ENCODE results near the gene NIBAN1. TPM values are rescaled to one million over a fixed set of nuclear protein-coding genes. Genes with fewer than 3 reads are reported as not detected.
A peak's percentile ranks its signal among the peaks of the same experiment; 100 is the strongest.

The NIBAN1 gene
- total RNA-seq, 1 donor from 2014 or later = 74.6 TPM

DNA sequence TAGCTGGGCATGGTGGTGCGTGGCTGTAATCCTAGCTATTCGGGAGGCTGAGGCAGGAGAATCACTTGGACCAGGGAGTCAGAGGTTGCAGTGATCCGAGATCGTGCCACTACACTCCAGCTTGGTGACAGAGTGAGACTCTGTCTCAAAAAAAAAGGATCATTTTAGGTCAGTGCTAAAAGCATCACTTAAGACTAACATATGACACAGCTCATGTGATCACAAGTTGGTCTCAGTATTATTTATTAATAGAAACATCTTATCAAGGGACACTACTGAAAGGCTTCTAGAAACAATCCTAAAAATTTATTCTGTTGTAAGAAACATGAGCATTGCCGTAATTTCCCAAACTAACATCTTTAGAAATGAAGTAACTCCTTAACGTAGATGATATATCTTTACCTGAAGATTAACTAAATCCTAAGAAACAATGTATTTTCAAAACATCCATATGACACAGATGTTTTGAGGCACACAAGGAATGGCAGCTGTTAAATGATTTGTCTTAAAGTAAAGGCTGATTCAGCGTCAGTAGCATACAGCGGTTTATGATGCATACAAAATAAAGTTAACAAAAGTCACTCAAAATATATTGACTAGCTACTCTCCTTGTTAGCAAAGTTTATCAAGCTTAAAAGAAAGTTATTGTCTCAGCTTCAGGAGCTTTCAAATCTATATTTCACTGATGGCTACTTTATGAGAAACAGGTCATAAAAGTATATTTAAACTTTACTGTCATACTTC, 2.6 kb downstream of the NIBAN1 start:
- no peak for DNase-seq (ENCODE audit: low spot score in 2 of 2)
- intact Hi-C loops (cut with DNase I) = loop anchor here (2.0 to 5.0 kb wide), 4 partner anchors 25 to 1406 kb away; partner anchors contain the start of genes ODR4 and TPR
- H3K4me3 ChIP-seq = peak overlapping the region; percentile 78 to 100
- H3K9me3 ChIP-seq = no peaks in the 10 kb centered on the region
- H3K27me3 ChIP-seq = no peaks in the 10 kb centered on the region
- H3K27ac ChIP-seq = peak overlapping the region; percentile 91 to 99
- no peaks in the 10 kb centered on the region for H3K36me3 ChIP-seq
- peaks cover 0 to 20% of the 10 kb centered on the region in 2 donors for H3K4me1 ChIP-seq
- TF ChIP-seq, protein P1, sequence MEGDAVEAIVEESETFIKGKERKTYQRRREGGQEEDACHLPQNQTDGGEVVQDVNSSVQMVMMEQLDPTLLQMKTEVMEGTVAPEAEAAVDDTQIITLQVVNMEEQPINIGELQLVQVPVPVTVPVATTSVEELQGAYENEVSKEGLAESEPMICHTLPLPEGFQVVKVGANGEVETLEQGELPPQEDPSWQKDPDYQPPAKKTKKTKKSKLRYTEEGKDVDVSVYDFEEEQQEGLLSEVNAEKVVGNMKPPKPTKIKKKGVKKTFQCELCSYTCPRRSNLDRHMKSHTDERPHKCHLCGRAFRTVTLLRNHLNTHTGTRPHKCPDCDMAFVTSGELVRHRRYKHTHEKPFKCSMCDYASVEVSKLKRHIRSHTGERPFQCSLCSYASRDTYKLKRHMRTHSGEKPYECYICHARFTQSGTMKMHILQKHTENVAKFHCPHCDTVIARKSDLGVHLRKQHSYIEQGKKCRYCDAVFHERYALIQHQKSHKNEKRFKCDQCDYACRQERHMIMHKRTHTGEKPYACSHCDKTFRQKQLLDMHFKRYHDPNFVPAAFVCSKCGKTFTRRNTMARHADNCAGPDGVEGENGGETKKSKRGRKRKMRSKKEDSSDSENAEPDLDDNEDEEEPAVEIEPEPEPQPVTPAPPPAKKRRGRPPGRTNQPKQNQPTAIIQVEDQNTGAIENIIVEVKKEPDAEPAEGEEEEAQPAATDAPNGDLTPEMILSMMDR (IDR thresholded peaks at IDR 0.05) = no peak

DNA sequence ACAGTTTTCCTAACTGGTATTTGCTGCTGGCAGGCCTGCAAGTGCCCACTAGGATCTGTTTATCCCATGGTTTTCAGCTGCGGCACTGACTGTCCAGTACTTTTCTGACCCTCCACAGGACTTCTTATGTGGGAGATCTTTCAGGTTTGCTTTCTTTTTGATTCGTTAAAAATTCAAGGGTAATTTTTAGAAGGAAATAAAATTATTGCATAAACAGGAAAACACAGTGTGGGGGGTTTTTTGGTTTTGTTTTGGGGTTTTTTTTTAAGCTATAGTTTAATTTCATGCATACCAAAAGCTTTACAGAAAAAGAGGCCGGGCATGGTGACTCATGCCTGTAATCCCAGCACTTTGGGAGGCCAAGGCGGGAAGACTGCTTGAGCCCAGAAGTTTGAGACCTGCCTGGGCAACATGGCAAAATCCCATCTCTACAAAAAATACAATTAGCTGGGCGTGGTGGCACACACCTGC, 3.6 kb downstream of the NIBAN1 start:
- intact Hi-C loops (cut with DNase I) = loop anchor here (2.0 to 5.0 kb wide), 3 partner anchors 24 to 1407 kb away; partner anchors contain the start of genes ODR4 and TPR

DNA sequence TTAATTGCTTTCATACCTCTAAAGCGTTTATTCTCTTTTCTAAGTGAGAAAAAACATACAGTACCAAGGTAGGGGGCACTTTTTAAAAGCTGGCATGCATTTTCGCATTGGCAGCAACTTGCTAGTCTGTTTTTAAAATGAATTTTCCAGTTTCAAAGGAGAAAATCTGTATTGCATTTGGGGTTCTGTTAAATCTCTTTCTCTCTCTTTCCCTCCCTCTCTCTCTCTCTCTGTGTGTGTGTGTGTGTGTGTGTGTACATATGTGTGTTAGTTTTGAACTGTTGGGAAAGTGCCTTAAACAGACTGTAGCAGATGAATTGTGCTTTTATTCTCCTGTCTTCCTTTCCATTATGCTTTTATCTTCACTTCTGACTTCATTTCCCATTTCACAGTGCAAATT, 7.3 kb downstream of the NIBAN1 start:
- Histone ChIP-seq H3K27ac (peak overlapping the region; percentile 66 to 75), H3K4me3 (peak overlapping the region in 1 of 2 donors; percentile 1), H3K9me3 (no peaks in the 10 kb centered on the region), H3K27me3 (no peaks in the 10 kb centered on the region), H3K36me3 (peaks cover 5 to 8% of the 10 kb centered on the region in 2 donors), H3K4me1 (peaks cover 0 to 34% of the 10 kb centered on the region in 2 donors)
- TF ChIP-seq, protein P1 (IDR thresholded peaks at IDR 0.05) = no peak
- no peak for DNase-seq (ENCODE audit: low spot score in 2 of 2)
- intact Hi-C loops (cut with DNase I) = no loop called here

More for the DNA sequence above, 3.6 kb downstream of the NIBAN1 start:
- peak overlapping the region; percentile 91 to 99 for H3K27ac ChIP-seq
- peaks cover 0 to 26% of the 10 kb centered on the region in 2 donors for H3K4me1 ChIP-seq
- DNase-seq (ENCODE audit: low spot score in 2 of 2) = no peak
- H3K36me3 ChIP-seq = no peaks in the 10 kb centered on the region
- H3K4me3 ChIP-seq = peak overlapping the region; percentile 78 to 100
- TF ChIP-seq, protein P1 (IDR thresholded peaks at IDR 0.05) = no peak
- no peaks in the 10 kb centered on the region for H3K9me3 ChIP-seq
- no peaks in the 10 kb centered on the region for H3K27me3 ChIP-seq

DNA sequence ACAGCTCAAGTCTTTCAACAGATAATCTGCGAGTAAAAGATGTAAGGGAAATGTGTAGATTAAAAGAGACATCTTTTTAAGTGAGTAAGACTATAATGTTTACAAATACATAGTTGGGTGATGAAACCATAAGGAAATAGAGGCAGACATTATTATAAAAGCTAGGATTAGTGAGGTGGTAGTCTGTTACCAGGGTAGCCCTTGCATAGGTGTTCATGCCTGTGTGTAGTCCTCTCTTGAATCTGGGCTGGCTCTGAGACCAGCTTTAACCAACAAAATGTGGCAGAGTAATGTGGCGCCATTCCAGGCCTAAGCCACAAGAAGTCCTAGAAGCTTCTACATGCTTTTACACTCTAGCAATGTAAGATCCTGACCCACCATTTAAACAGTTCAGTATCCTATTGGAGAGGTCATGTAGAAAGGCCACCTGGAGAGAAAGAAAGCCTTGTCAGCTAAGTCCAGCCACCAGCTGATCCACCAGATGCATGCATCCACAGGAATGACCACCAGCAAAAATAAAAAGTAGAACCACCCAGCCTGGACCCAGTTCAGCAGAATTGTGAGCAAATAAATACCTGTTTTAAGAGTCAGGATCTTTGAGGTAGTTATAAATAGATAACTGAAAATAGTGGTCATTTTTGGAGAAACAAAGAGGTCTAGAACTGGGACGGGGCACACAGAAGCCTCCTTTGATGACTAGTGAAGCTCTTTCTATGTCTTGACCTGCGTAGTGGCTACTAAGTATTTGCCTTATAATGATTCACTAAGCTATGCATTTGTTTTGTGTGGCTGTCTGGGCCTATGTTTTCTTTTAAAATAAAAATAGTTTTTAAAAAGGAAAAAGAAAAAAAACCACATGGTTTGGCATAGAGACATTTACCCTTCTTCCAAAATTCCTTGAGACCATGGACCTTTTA, 8.1 kb downstream of the NIBAN1 start:
- H3K27me3 ChIP-seq = no peaks in the 10 kb centered on the region
- H3K4me3 ChIP-seq = peak overlapping the region in 1 of 2 donors; percentile 1
- DNase-seq (ENCODE audit: low spot score in 2 of 2) = no peak
- peaks cover 0 to 36% of the 10 kb centered on the region in 2 donors for H3K4me1 ChIP-seq
- H3K27ac ChIP-seq = peak overlapping the region; percentile 66 to 75
- intact Hi-C loops (cut with DNase I) = no loop called here
- TF ChIP-seq, protein P1 (IDR thresholded peaks at IDR 0.05) = no peak
- no peaks in the 10 kb centered on the region for H3K9me3 ChIP-seq
- H3K36me3 ChIP-seq = peaks cover 5 to 8% of the 10 kb centered on the region in 2 donors

DNA sequence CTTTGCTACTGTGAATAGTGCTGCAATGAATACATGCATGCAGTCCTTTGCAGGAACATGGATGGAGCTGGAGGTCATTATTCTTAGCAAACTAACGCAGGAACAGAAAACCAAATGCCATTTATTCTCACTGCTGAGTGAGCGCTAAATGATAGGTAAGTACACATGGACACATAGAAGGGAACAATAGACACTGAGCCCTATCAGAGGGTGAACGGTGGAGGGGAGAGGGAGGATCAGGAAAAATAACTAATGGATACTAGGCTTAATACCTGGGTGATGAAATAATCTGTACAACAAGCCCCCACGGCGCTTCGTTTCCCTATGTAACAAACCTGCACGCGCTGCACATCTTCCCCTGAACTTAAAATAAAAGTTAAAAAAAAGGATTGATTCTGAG, 8.9 kb downstream of the NIBAN1 start:
- intact Hi-C loops (cut with DNase I) = no loop called here

More for the DNA sequence above, 8.9 kb downstream of the NIBAN1 start:
- Histone ChIP-seq H3K9me3 (no peaks in the 10 kb centered on the region), H3K4me1 (peaks cover 0 to 30% of the 10 kb centered on the region in 2 donors), H3K36me3 (peaks cover 5 to 8% of the 10 kb centered on the region in 2 donors), H3K27ac (peak overlapping the region; percentile 66 to 75), H3K4me3 (no peak overlapping the region), H3K27me3 (no peaks in the 10 kb centered on the region)
- TF ChIP-seq, protein P1 (IDR thresholded peaks at IDR 0.05) = no peak
- no peak for DNase-seq (ENCODE audit: low spot score in 2 of 2)

Data from ascending aorta (tissue), 2 donors.